Kidney capillary endothelial cell (primary cell): Measurements from ENCODE around the gene WRAP53.
"Not testable (repeated sequence)": the region's sequence is repeated elsewhere in the genome, so short reads cannot be mapped to it uniquely, and the experiment has no call there.

Source experiments
- DNase-seq: peaks from one replicate; pipeline ENCODE4 v3.0.0-alpha.2; 2018; ENCODE audit warnings: low spot score

WRAP53 gene

GRCh38 chr17:7687908-7688807, at the start of gene WRAP53:
TSS of gene WRAP53 (plus strand) at chr17:7688477. CDS start at chr17:7688649, 172 bp downstream.
- peak; percentile 96 for DNase-seq

GRCh38 chr17:7640783-7641182, 47.5 kb upstream of the WRAP53 start:
- DNase-seq: no peak

DNA sequence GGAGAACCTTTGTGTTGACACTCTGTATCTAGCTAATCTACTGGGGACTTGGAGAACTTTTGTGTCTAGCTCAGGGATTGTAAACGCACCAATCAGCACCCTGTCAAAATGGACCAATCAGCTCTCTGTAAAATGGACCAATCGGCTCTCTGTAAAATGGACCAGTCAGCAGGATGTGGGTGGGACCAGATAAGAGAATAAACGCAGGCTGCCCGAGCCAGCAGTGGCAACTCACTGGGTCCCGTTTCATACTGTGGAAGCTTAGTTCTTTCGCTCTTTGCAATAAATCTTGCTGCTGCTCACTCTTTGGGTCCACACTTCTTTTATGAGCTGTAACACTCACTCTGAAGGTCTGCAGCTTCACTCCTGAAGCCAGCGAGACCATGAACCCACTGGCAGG, 46.6 kb upstream of the WRAP53 start:
- DNase-seq: not testable (repeated sequence)

GRCh38 chr17:7644775-7645174, 43.5 kb upstream of the WRAP53 start:
- no peak for DNase-seq

DNA sequence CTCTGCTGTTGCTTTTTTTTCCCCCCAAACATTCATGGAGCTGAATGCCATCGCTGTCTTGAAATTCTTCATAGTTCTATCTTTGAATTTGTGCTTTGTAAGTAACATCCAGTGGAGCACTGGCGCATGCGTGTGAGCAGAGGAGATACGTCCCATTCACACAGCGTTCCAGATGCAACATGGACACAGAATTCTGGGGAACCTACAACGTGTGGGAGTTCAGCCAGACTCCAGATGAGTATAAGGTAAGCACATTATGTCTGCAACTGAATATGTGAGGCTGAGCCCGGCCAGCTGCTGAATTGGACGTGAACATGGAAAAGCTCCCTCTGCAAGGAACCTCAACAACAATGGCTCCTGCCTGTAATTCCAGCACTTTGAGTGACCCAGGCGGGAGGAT, 41.8 kb upstream of the WRAP53 start:
- no peak for DNase-seq

GRCh38 chr17:7647018-7647417, 41.3 kb upstream of the WRAP53 start:
- DNase-seq: no peak

DNA sequence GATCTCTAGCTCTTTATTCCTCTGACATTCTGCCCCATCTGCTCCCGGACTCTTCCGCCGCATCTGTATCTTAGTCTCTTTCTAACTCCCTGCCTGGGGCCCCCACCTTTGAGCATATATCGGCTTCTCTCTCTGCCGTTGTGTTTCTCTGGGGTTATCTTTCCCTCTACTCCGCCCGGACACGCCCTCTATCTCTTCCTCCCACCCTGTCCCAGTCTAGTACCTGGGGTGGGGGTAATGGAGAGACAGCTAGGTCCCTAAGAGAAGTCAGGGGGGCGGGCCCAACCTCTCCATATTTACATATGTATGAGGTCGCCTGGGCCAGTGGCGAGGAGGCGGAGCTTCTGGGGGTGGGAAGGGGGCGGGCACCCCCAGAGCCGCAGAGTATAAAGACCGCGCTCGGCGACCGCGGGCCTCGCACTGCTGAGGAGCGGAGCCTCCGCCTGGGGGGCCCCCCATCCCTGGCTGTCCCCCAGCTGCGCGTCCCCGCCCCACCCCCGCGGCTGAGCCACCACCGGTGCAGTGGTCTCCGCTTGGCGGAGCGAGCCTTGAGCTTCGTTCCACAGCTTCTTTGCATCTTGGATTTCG, 37.7 kb upstream of the WRAP53 start, which contains the start of gene ATP1B2:
Gene ATP1B2, plus strand, starts transcription at position 418 of the 588 bp plus-strand sequence. CDS start 593 bp downstream, outside the sequence.
- DNase-seq: no peak

- no peak for DNase-seq
Observed at GRCh38 chr17:7651097-7651664, 37.1 kb upstream of the WRAP53 start.

- no peak for DNase-seq
Observed at GRCh38 chr17:7651665-7652387, 36.5 kb upstream of the WRAP53 start.

DNA sequence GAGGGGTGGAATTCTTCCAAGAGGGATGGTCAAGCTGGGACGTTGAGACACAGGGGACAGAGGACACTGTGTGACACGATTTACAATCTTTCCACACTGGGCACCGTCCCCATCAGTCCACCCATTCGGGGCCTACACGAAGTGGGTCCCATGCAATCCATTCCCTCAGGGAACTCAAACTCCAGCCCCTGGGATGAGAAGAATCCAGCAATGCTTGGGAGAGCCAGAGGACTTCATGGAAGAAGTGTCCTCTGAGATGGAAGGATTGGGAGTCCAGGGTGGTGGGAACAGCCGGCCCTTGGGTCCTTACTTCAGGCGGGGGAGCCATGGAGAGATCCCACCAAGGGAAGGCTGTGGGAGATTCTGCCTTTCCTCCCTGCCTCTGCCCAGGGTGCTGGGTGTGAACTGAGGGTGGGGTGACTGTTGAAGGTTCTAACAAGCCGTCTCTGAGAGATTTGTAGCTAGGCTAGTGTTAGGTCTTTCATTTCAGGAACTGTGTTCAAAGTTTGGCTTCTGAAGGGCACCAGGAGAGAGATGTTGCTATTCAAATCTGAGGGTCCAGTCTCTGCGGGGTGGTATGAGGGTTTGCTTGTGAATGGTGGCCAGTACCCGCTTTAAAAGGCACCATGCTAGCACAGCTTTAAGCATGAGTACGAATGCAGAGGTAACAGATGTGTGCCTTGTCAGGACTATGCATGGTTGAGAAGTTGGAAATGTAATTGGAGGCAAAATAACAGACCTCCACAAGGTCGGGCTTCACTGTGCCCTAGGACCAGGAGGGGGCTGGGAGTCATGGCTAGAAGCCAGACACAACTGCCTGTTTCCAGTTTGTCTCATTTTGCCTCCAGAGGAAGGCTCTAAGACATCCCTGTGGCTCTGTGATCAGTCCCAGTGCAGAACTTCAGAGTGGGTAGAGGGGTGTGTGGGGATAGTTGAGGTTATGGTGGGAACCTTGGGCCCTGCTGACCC, 35.6 kb upstream of the WRAP53 start:
- no peak for DNase-seq

GRCh38 chr17:7654832-7655540, 33.3 kb upstream of the WRAP53 start:
- DNase-seq: no peak

DNA sequence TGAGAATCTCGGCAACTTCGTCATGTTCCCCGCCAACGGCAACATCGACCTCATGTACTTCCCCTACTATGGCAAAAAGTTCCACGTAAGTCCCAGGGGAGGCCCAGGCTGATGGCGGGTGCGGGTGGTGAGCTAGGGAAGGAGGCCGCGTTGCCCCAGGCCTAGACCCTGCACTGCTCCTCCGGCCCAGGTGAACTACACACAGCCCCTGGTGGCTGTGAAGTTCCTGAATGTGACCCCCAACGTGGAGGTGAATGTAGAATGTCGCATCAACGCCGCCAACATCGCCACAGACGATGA, 32.8 kb upstream of the WRAP53 start:
- DNase-seq: no peak

- no peak for DNase-seq
Observed at GRCh38 chr17:7656958-7657609, 31.2 kb upstream of the WRAP53 start.

- DNase-seq: no peak
Observed at GRCh38 chr17:7667656-7668406, 20.4 kb upstream of the WRAP53 start.

DNA sequence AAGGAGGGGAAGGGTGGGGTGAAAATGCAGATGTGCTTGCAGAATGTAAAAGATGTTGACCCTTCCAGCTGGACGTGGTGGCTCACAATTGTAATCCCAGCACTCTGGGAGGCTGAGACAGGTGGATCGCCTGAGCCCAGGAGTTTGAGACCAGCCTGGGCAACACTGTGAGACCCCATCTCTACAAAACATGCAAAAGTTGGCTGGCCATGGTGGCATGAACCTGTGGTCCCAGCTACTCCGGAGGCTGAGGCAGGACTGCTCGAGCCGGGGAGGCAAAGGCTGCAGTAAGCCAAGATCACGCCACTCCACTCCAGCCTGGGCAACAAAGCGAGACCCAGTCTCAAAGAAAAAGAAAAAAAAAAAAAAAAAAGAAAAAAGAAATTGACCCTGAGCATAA, 19.8 kb upstream of the WRAP53 start:
- DNase-seq: no peak

DNA sequence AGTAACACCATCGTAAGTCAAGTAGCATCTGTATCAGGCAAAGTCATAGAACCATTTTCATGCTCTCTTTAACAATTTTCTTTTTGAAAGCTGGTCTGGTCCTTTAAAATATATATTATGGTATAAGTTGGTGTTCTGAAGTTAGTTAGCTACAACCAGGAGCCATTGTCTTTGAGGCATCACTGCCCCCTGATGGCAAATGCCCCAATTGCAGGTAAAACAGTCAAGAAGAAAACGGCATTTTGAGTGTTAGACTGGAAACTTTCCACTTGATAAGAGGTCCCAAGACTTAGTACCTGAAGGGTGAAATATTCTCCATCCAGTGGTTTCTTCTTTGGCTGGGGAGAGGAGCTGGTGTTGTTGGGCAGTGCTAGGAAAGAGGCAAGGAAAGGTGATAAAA, 15.0 kb upstream of the WRAP53 start:
- DNase-seq: no peak

DNA sequence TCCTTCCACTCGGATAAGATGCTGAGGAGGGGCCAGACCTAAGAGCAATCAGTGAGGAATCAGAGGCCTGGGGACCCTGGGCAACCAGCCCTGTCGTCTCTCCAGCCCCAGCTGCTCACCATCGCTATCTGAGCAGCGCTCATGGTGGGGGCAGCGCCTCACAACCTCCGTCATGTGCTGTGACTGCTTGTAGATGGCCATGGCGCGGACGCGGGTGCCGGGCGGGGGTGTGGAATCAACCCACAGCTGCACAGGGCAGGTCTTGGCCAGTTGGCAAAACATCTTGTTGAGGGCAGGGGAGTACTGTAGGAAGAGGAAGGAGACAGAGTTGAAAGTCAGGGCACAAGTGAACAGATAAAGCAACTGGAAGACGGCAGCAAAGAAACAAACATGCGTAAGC, 13.3 kb upstream of the WRAP53 start:
- no peak for DNase-seq

- no peak for DNase-seq
Observed at GRCh38 chr17:7676533-7676932, 11.7 kb upstream of the WRAP53 start.

DNA sequence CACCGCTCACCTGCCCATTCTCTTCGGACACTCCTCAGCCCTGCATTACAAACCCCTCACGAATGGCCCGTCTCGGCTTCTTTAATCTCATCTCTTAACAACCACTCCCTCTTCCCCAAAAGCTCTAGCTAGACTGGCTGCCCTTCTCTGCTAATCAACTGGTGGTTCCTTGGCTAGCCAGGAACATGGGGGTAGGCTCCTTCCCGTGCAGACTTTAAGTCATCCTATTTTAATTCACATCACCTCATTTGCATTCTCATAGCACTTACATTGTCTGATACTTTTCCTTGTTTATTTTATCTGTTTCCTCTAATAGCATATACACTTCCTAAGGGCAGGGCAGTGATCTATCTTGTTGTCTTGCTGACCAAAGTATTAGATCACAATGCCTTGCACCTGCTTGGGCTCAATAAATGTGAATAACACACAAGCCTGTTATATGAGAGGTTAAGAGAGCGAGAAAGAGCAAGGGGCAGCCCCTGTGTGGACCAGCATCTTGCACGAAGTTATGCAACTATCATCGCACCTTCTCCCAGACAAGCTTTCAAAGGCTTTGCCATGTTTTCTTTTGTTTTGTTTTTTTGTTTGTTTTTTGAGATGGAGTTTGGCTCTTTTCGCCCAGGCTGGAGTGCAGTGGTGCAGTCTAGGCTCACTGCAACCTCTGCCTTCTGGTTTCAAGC, 10.7 kb upstream of the WRAP53 start:
- no peak for DNase-seq
